Hepatocyte (in vitro differentiated cells): ENCODE results near the gene MACROD2. TPM values are rescaled to one million over a fixed set of nuclear protein-coding genes. Genes with fewer than 3 reads are reported as not detected.
A peak's percentile ranks its signal among the peaks of the same experiment; 100 is the strongest.

Experiments
- DNase-seq: peaks from one replicate; pipeline ENCODE4 v3.0.0-alpha.2; 2016; ENCODE audit warnings: low spot score
- H2AFZ ChIP-seq: fragments of 200-600 bp; sonication (generic); 2 replicates; pipeline ENCODE4 v1.6.0; 2016; ENCODE audit warnings: antibody characterized with exemption, mild to moderate bottlenecking
- H3K27ac ChIP-seq: fragments of 200-600 bp; sonication (generic); 2 replicates; pipeline ENCODE4 v1.5.1; 2016; ENCODE audit warnings: mild to moderate bottlenecking
- H3K27me3 ChIP-seq: fragments of 200-600 bp; sonication (generic); 2 replicates; pipeline ENCODE4 v1.6.1; 2016
- H3K36me3 ChIP-seq: fragments of 200-600 bp; sonication (generic); replicated peaks from 2 replicates; pipeline ENCODE4 v1.5.1; 2016; ENCODE audit warnings: low read depth; ENCODE audit not compliant: insufficient read depth
- H3K4me1 ChIP-seq: fragments of 200-600 bp; sonication (generic); 2 replicates; pipeline ENCODE4 v1.5.1; 2016; ENCODE audit warnings: mild to moderate bottlenecking, moderate library complexity; ENCODE audit not compliant: insufficient read depth
- H3K4me2 ChIP-seq: fragments of 200-600 bp; sonication (generic); 2 replicates; pipeline ENCODE4 v1.6.0; 2016
- H3K4me3 ChIP-seq: fragments of 200-600 bp; sonication (generic); 2 replicates; pipeline ENCODE4 v1.5.1; 2016; ENCODE audit warnings: mild to moderate bottlenecking
- H3K79me2 ChIP-seq: fragments of 200-600 bp; sonication (generic); 2 replicates; pipeline ENCODE4 v1.6.0; 2017; ENCODE audit warnings: mild to moderate bottlenecking
- H3K9me2 ChIP-seq: fragments of 200-600 bp; sonication (generic); replicated peaks from 2 replicates; pipeline ENCODE4 v1.6.0; 2017; ENCODE audit warnings: mild to moderate bottlenecking; ENCODE audit not compliant: insufficient read depth
- H3K9me3 ChIP-seq: fragments of 200-600 bp; sonication (generic); 2 replicates; pipeline ENCODE4 v1.5.1; 2016; ENCODE audit warnings: low read depth, mild to moderate bottlenecking
- H4K20me1 ChIP-seq: fragments of 200-600 bp; sonication (generic); 2 replicates; pipeline ENCODE4 v1.6.0; 2016; ENCODE audit warnings: mild to moderate bottlenecking; ENCODE audit not compliant: insufficient read depth, poor library complexity, severe bottlenecking
- EZH2 ChIP-seq: fragments of 200-600 bp; sonication (generic); IDR thresholded peaks from 2 replicates; pipeline ENCODE4 v1.6.1; 2016; ENCODE audit warnings: antibody characterized with exemption, mild to moderate bottlenecking, borderline replicate concordance
- EZH2phosphoT487 ChIP-seq: fragments of 200-600 bp; sonication (generic); IDR thresholded peaks from one replicate; pipeline ENCODE4 v1.6.1; 2018; ENCODE audit warnings: antibody characterized with exemption, mild to moderate bottlenecking, low read depth, moderate library complexity; ENCODE audit not compliant: unreplicated experiment, severe bottlenecking
- WGBS: methylation state at CpG from one replicate; pipeline ENCODE4 v1.1.6; 2016; ENCODE audit warnings: low lambda C conversion rate; ENCODE audit errors: missing lambda C conversion rate; 5-methylcytosine and 5-hydroxymethylcytosine counted together
- polyA plus RNA-seq: library from polyadenylated mRNA; unstranded; fragments of >200 nt; fragmentation: Nextera tagmentation; extraction: Ambion mirVana; gene quantifications from 2 replicates; pipeline ENCODE4 v1.2.1, GENCODE V29; 2016
- total RNA-seq: library from RNA; depleted of rRNA; stranded (reverse); fragments of >200 nt; gene quantifications from 2 replicates; pipeline ENCODE4 v1.2.3, GENCODE V29; 2014
- TF ChIP-seq, protein P1 (sequence below): fragments of 200-600 bp; sonication (generic); IDR thresholded peaks from 2 replicates; pipeline ENCODE4 v1.5.1; 2016; ENCODE audit warnings: antibody characterized with exemption, mild to moderate bottlenecking; ENCODE audit not compliant: poor library complexity

The MACROD2 gene
- total and polyA plus RNA-seq, 2 experiments from 2014 or later: 2.4 to 3.1 TPM

DNA sequence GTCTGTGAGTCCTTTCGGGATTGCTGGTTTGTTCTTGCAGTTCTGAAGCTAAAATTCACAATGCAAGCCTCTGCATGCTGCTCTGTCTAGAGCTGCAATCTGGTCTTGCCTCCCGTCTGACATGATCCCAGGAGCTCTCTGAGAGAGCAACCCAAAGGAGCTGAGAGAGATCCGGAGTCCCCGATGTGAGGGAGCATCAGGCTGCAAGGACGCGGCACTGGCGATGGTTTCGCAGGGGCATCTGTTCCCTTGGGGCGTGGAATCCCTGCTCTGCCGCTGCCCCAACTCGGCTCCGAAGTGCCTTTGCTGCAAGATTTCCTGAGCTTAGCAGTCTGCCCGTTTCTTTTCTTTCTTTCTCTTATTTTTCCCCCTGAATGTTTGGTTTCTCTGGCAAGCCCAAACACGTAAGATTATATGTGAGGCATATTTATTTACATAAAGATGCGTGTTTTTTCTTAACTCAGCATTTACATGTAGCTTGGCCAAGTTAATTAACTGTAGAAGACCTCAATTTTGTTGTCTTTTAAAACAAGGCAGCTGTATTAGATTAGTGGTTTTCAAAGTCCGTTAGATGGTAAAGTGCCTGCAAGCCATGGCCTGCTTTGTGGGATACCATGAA lies 1704.9 kb downstream of the MACROD2 start:
- DNase-seq: no peak
- no peaks in the 10 kb centered on the region for H3K9me3 ChIP-seq
- H3K27me3 ChIP-seq: no peaks in the 10 kb centered on the region
- H3K4me2 ChIP-seq: peak overlapping the region; percentile 27
- no peaks in the 10 kb centered on the region for H3K9me2 ChIP-seq
- no peaks in the 10 kb centered on the region for H3K79me2 ChIP-seq
- TF ChIP-seq, protein P1, sequence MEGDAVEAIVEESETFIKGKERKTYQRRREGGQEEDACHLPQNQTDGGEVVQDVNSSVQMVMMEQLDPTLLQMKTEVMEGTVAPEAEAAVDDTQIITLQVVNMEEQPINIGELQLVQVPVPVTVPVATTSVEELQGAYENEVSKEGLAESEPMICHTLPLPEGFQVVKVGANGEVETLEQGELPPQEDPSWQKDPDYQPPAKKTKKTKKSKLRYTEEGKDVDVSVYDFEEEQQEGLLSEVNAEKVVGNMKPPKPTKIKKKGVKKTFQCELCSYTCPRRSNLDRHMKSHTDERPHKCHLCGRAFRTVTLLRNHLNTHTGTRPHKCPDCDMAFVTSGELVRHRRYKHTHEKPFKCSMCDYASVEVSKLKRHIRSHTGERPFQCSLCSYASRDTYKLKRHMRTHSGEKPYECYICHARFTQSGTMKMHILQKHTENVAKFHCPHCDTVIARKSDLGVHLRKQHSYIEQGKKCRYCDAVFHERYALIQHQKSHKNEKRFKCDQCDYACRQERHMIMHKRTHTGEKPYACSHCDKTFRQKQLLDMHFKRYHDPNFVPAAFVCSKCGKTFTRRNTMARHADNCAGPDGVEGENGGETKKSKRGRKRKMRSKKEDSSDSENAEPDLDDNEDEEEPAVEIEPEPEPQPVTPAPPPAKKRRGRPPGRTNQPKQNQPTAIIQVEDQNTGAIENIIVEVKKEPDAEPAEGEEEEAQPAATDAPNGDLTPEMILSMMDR: no peak
- TF ChIP-seq EZH2phosphoT487: no peak
- no peak for TF ChIP-seq EZH2
- WGBS: 65% methylated on average over 16 of the region's 16 CpGs
- no peaks in the 10 kb centered on the region for H3K36me3 ChIP-seq
- H3K4me3 ChIP-seq: no peak overlapping the region
- no peaks in the 10 kb centered on the region for H3K4me1 ChIP-seq
- no peaks in the 10 kb centered on the region for H4K20me1 ChIP-seq
- H3K27ac ChIP-seq: peak overlapping the region; percentile 71
- H2AFZ ChIP-seq: no peak overlapping the region

DNA sequence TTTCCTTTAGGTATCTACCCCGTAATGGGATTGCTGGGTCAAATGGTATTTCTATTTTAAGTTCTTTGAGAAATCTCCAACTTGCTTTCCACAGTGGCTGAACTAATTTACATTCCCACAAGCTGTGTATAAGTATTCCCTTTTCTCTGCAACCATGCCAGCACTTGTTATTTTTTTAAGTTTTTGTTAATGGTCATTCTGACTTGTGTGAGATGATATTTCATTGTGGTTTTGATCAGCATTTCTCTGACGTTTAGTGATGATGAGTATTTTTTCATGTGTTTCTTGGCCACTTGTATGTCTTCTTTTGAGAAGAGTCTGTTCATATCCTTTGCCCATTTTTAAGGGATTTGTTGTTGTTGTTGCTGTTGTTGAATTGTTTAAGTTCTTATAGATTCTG lies 1706.8 kb downstream of the MACROD2 start:
- WGBS: 85% methylated on average over 2 of the region's 2 CpGs
- H3K79me2 ChIP-seq: no peaks in the 10 kb centered on the region
- no peak for DNase-seq

DNA sequence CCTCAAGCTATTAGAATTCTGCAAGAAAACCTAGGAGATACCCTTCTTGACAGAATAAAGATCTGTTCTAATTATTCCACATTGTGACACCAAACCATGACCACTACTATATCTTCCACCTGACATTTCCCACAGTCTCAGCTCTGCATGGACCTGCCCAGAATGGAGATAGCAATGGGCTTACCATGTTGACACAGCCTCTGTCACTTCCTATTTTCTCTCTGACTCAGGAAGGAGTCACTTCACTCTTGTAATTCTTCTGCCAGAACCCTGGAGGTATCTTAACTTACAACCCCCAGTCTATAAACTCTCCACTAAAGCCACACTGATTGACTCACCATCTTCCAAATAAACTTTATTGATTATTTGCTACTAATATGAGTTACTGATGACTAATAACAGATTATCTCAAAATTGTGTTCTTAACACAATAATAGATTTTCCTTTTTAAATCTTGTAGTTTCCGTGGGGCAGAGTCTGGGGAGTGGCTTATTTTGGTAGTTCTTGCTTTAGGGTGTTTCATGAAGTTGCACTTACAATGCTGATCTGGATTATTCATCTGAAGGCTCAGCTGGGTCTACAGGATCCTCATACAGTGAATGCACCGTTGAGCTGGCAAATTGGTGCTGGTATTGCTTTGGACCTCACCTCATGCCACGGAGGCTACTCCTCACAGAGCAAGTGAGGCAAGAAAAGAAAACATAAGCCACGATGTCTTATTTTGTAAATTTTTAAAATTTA lies 1708.0 kb downstream of the MACROD2 start:
- no peak for TF ChIP-seq EZH2
- TF ChIP-seq, protein P1: no peak
- TF ChIP-seq EZH2phosphoT487: no peak
- no peaks in the 10 kb centered on the region for H4K20me1 ChIP-seq
- no peaks in the 10 kb centered on the region for H3K27me3 ChIP-seq
- no peak overlapping the region for H3K4me3 ChIP-seq
- H3K4me1 ChIP-seq: no peaks in the 10 kb centered on the region
- 91% methylated on average over 4 of the region's 4 CpGs for WGBS
- H2AFZ ChIP-seq: no peak overlapping the region
- H3K9me3 ChIP-seq: no peaks in the 10 kb centered on the region
- no peaks in the 10 kb centered on the region for H3K79me2 ChIP-seq
- H3K9me2 ChIP-seq: no peaks in the 10 kb centered on the region
- no peak overlapping the region for H3K4me2 ChIP-seq
- no peak overlapping the region for H3K27ac ChIP-seq
- H3K36me3 ChIP-seq: no peaks in the 10 kb centered on the region
- DNase-seq: peak; percentile 18

More for the DNA sequence above, 1706.8 kb downstream of the MACROD2 start:
- H3K4me1 ChIP-seq: no peaks in the 10 kb centered on the region
- H3K4me3 ChIP-seq: no peak overlapping the region
- no peak overlapping the region for H2AFZ ChIP-seq
- no peak overlapping the region for H3K27ac ChIP-seq
- no peaks in the 10 kb centered on the region for H3K9me3 ChIP-seq
- no peaks in the 10 kb centered on the region for H3K27me3 ChIP-seq
- no peaks in the 10 kb centered on the region for H4K20me1 ChIP-seq
- no peaks in the 10 kb centered on the region for H3K9me2 ChIP-seq
- no peak overlapping the region for H3K4me2 ChIP-seq
- TF ChIP-seq EZH2 (no peak), EZH2phosphoT487 (no peak)
- TF ChIP-seq, protein P1: no peak
- no peaks in the 10 kb centered on the region for H3K36me3 ChIP-seq
